ENCODE measurements around the gene RNF39. TPM values are rescaled to one million over a fixed set of nuclear protein-coding genes. Genes with fewer than 3 reads are reported as not detected.

The RNF39 gene
- total RNA-seq, 2 donors from 2014 or later: not detected

DNA sequence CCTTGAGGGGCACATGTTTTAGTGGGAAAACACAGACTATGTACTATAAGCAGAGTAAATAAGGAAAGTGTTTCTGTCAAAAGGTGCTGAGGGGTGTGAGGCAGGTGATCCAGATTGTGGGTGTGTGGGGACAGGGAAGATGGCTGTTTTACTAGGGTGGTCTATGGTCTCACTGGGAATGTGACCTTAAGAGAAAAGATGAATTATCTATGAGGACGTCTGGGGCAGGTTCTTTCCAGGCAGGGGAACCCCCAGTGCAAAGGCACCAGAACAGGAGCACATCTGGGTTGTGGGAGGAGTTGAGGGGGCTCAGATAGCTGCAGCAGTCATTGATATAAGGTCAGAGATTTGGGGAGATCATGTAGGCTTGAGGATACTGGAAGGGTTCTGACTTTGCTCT lies 32.7 kb downstream of the RNF39 start:
- no peaks in the 10 kb centered on the region for H3K36me3 ChIP-seq
- ATAC-seq (ENCODE audit: insufficient number of reproducible peaks, low FRiP score, low read depth): no peak

DNA sequence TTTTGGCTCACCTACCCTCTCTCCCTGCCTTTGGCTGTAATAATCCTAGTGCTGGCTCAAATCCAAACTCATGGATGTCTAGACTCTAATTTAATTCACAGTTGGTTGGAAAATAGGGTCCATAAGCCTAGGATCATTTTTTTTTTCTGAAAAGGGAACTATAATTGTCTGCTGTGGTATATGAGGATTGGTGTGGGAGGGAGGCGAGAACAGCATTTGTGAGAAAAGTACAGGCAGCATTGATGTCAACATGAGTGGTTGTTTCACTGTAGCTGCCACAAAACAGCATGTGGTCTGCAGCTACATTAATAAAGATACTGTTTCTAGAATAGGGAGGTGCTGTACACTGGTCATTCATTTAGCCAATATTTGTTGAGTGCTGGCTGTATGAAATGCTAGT lies 33.1 kb downstream of the RNF39 start:
- TF ChIP-seq, protein P1, sequence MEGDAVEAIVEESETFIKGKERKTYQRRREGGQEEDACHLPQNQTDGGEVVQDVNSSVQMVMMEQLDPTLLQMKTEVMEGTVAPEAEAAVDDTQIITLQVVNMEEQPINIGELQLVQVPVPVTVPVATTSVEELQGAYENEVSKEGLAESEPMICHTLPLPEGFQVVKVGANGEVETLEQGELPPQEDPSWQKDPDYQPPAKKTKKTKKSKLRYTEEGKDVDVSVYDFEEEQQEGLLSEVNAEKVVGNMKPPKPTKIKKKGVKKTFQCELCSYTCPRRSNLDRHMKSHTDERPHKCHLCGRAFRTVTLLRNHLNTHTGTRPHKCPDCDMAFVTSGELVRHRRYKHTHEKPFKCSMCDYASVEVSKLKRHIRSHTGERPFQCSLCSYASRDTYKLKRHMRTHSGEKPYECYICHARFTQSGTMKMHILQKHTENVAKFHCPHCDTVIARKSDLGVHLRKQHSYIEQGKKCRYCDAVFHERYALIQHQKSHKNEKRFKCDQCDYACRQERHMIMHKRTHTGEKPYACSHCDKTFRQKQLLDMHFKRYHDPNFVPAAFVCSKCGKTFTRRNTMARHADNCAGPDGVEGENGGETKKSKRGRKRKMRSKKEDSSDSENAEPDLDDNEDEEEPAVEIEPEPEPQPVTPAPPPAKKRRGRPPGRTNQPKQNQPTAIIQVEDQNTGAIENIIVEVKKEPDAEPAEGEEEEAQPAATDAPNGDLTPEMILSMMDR (IDR thresholded peaks at IDR 0.05): no peak

More for the DNA sequence above, 32.7 kb downstream of the RNF39 start:
- H3K27ac ChIP-seq: no peak overlapping the region
- no peaks in the 10 kb centered on the region for H3K9me3 ChIP-seq
- H3K4me3 ChIP-seq: no peak overlapping the region
- DNase-seq (ENCODE audit: low spot score): no peak
- no peaks in the 10 kb centered on the region for H3K27me3 ChIP-seq (replicated peaks; ENCODE audit: insufficient read depth)
- H3K4me1 ChIP-seq (ENCODE audit: control insufficient read depth in 1 of 2, low read depth in 2 of 2): no peaks in the 10 kb centered on the region
- TF ChIP-seq, protein P1 (IDR thresholded peaks at IDR 0.05): no peak

DNA sequence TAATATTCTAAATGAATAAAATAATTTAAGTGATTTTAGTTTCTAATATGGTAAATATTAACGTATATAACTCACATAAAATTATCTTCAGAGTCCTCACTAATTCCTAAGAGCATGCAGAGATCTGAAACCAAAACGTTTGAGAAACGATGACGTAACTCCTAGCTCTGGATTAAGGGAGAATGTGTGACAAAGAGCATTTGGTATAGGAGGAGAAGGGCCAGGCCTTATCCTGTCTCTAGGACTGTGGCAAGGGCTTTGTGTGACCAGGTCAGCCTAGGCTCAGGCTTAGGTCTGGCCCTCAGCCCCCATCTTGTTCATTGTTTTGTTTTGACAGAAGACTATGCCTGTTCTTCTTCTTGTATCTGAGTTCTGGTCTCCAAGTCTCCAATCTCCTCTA lies 33.7 kb downstream of the RNF39 start:
- TF ChIP-seq, protein P1 (IDR thresholded peaks at IDR 0.05): no peak
- Histone ChIP-seq H3K27ac (no peak overlapping the region), H3K27me3 (replicated peaks; ENCODE audit: insufficient read depth) (no peaks in the 10 kb centered on the region), H3K9me3 (no peaks in the 10 kb centered on the region), H3K4me3 (no peak overlapping the region), H3K36me3 (no peaks in the 10 kb centered on the region), H3K4me1 (ENCODE audit: control insufficient read depth in 1 of 2, low read depth in 2 of 2) (no peaks in the 10 kb centered on the region)
- ATAC-seq (ENCODE audit: insufficient number of reproducible peaks, low FRiP score, low read depth): no peak
- no peak for DNase-seq (ENCODE audit: low spot score)

More for the DNA sequence above, 33.1 kb downstream of the RNF39 start:
- H3K27ac ChIP-seq: no peak overlapping the region
- DNase-seq (ENCODE audit: low spot score) (no peak), ATAC-seq (ENCODE audit: insufficient number of reproducible peaks, low FRiP score, low read depth) (no peak)
- no peak overlapping the region for H3K4me3 ChIP-seq
- H3K36me3 ChIP-seq: no peaks in the 10 kb centered on the region
- H3K9me3 ChIP-seq: no peaks in the 10 kb centered on the region
- H3K27me3 ChIP-seq (replicated peaks; ENCODE audit: insufficient read depth): no peaks in the 10 kb centered on the region
- H3K4me1 ChIP-seq (ENCODE audit: control insufficient read depth in 1 of 2, low read depth in 2 of 2): no peaks in the 10 kb centered on the region

DNA sequence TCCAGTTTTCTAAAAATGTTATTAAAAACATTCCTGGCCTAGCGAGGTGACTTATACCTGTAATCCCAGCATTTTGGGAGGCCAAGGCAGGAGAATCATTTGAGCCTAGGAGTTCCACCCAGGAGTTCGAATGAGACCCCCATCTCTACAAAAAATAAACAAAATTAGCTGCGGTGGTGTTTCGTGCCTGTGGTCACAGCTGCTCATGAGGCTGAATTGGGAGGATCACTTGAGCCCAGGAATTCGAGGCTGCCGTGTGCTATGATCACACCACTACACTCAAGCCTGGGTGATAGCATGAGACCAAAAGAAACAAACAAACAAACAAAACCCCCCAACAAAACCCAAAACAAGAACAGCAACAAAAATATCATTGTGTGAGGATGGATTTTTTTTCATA lies 34.3 kb downstream of the RNF39 start:
- Histone ChIP-seq H3K4me3 (no peak overlapping the region), H3K27ac (no peak overlapping the region), H3K9me3 (no peaks in the 10 kb centered on the region), H3K36me3 (no peaks in the 10 kb centered on the region), H3K4me1 (ENCODE audit: control insufficient read depth in 1 of 2, low read depth in 2 of 2) (no peaks in the 10 kb centered on the region), H3K27me3 (replicated peaks; ENCODE audit: insufficient read depth) (no peaks in the 10 kb centered on the region)
- ATAC-seq (ENCODE audit: insufficient number of reproducible peaks, low FRiP score, low read depth): no peak
- DNase-seq (ENCODE audit: low spot score): no peak
- TF ChIP-seq, protein P1 (IDR thresholded peaks at IDR 0.05): no peak

DNA sequence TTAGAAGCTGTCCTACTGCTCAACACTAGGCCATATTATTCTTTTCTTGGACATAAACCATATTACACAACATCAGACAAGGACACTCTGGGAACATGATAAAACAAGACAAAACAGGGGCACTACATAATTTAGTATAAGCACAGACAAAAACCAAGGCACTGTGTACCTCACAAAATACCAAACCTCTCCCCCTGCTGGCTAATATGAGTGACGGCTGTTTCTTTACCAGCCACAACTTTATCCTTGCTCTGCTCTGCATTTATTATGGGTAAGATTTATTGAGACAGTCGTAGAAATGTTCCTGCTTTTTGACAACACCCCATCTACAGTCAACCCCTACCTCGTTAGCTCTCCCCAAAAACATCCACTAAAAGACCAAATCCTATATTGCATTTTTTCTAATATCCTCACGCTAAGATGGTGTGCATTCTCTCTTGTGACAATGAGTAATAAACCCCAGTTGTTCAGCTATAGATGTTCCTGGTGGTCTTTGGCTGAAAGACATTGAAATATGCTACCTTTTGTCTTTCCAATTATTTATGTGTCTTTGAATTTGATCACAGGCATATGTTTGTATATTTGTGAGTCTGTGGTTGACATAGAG lies 38.3 kb downstream of the RNF39 start:
- DNase-seq (ENCODE audit: low spot score) (no peak), ATAC-seq (ENCODE audit: insufficient number of reproducible peaks, low FRiP score, low read depth) (no peak)

More for the DNA sequence above, 38.3 kb downstream of the RNF39 start:
- Histone ChIP-seq H3K27me3 (replicated peaks; ENCODE audit: insufficient read depth) (no peaks in the 10 kb centered on the region), H3K4me3 (no peak overlapping the region), H3K4me1 (ENCODE audit: control insufficient read depth in 1 of 2, low read depth in 2 of 2) (no peaks in the 10 kb centered on the region), H3K27ac (no peak overlapping the region), H3K36me3 (no peaks in the 10 kb centered on the region), H3K9me3 (no peaks in the 10 kb centered on the region)
- TF ChIP-seq, protein P1 (IDR thresholded peaks at IDR 0.05): peak; percentile 27

Data from thoracic aorta (tissue), 2 donors.